Kidney (tissue), 14 donors: ENCODE results near the gene SCN2A. TPM values are rescaled to one million over a fixed set of nuclear protein-coding genes. Genes with fewer than 3 reads are reported as not detected.

Source experiments
- DNase-seq, 5 donors: peaks; one replicate each; pipeline ENCODE4 v3.0.0-alpha.2; 2013 to 2020
- FAIRE-seq: peaks from 2 replicates; lab custom pipeline; 2012; peaks lifted over from hg19 to GRCh38; lab: Jason Lieb, UNC
- H3K27ac ChIP-seq, 2 donors: one replicate each; pipeline ENCODE4 v1.7.0; 2013; ENCODE audit warnings: low read depth in 2 of 2, low read length in 2 of 2, inconsistent platforms in 1 of 2
- H3K27me3 ChIP-seq: one replicate; pipeline ENCODE4 v1.7.1; 2013; ENCODE audit warnings: low read length, inconsistent platforms; ENCODE audit not compliant: control insufficient read depth, insufficient read depth
- H3K36me3 ChIP-seq, 3 donors: one replicate each; pipeline versions ENCODE4 v1.7.0 to v1.7.1; 2013; ENCODE audit warnings: low read length in 3 of 3, control low read depth in 1 of 3, inconsistent platforms in 1 of 3; ENCODE audit not compliant: insufficient read depth in 3 of 3, control insufficient read depth in 2 of 3
- H3K4me1 ChIP-seq, 3 donors: one replicate each; pipeline versions ENCODE4 v1.7.0 to v1.7.1; 2013; ENCODE audit warnings: low read length in 3 of 3, inconsistent platforms in 1 of 3, low read depth in 1 of 3; ENCODE audit not compliant: control insufficient read depth in 2 of 3, insufficient read depth in 2 of 3
- H3K4me3 ChIP-seq, 3 donors: one replicate each; pipeline versions ENCODE4 v1.7.0 to v1.8.1; 2013; ENCODE audit warnings: low read length in 3 of 3, control low read depth in 1 of 3, inconsistent platforms in 1 of 3
- H3K9ac ChIP-seq, 3 donors: one replicate each; pipeline versions ENCODE4 v1.7.0 to v1.7.1; 2013; ENCODE audit warnings: low read length in 3 of 3, control low read depth in 1 of 3, inconsistent platforms in 1 of 3
- H3K9me3 ChIP-seq, 3 donors: one replicate each; pipeline versions ENCODE4 v1.7.0 to v1.7.1; 2013; ENCODE audit warnings: low read length in 3 of 3, control low read depth in 1 of 3, inconsistent platforms in 1 of 3; ENCODE audit not compliant: control insufficient read depth in 2 of 3, insufficient read depth in 1 of 3
- intact Hi-C: fragments of 100-400 bp; cut with DNase I; formaldehyde crosslinking; loops from one replicate; pipeline ENCODE4 v1.11.1; 2022
- polyA plus RNA-seq: library from polyadenylated mRNA; stranded (reverse); fragments of 350-450 nt; fragmentation: Illumina TruSeq; extraction: RNeasy Lipid Tissue Mini Kit (QIAGEN cat#74804); gene quantifications from one replicate; pipeline ENCODE4 v1.2.3, GENCODE V29; 2014; ENCODE audit warnings: low read depth, low replicate concordance; ENCODE audit not compliant: insufficient read depth
- total RNA-seq: library from RNA; stranded (reverse); fragmentation: NEBNext Ultra II Directional; extraction: Animal tissue kit (Norgen Biotek cat#: 25700); gene quantifications from one replicate; pipeline ENCODE4 v1.2.1, GENCODE V29; 2021
- TF ChIP-seq, protein P1 (sequence below): IDR thresholded peaks from 3 replicates; pipeline ENCODE4 v1.5.1; 2012; ENCODE audit warnings: mild to moderate bottlenecking, moderate library complexity, borderline replicate concordance; ENCODE audit not compliant: insufficient read depth; ENCODE audit errors: extremely low read depth
- donor health status: control.
- donor health status: control.
- donor health status: control.
- donor health status: control.
- donor health status: control.
- donor health status: DM: yes; HTN: yes; CAD: no.
- donor health status: Normal renal cell carcinoma (clear cell type).

The SCN2A gene
- total and polyA plus RNA-seq, 2 donors from 2014 or later = 2.7 to 9.9 TPM

DNA sequence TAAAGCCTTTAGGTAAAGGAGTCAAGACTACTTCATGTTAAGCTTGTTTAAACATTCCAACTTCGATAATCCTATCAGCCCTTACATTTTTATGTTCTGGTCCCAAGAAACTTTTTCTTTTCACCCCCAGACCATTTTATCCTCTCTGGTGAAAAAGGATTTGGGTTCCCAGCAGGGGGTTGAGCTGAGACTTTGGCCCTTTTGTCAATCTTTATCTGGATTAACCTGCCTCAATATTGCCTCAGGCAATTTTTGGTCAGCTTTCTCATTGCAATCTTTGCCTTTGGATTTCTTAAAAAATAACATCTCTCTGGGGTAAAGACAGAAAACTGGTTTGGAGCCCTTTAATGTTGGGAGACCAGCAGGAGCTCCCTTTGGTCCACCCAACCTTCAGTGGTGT is 196.4 kb downstream of the SCN2A start:
- H3K27ac ChIP-seq = no peak overlapping the region
- DNase-seq (no peak), FAIRE-seq (no peak)
- no peak overlapping the region for H3K9ac ChIP-seq
- no peaks in the 10 kb centered on the region for H3K27me3 ChIP-seq
- no peaks in the 10 kb centered on the region for H3K36me3 ChIP-seq
- no peak overlapping the region for H3K4me3 ChIP-seq
- TF ChIP-seq, protein P1, sequence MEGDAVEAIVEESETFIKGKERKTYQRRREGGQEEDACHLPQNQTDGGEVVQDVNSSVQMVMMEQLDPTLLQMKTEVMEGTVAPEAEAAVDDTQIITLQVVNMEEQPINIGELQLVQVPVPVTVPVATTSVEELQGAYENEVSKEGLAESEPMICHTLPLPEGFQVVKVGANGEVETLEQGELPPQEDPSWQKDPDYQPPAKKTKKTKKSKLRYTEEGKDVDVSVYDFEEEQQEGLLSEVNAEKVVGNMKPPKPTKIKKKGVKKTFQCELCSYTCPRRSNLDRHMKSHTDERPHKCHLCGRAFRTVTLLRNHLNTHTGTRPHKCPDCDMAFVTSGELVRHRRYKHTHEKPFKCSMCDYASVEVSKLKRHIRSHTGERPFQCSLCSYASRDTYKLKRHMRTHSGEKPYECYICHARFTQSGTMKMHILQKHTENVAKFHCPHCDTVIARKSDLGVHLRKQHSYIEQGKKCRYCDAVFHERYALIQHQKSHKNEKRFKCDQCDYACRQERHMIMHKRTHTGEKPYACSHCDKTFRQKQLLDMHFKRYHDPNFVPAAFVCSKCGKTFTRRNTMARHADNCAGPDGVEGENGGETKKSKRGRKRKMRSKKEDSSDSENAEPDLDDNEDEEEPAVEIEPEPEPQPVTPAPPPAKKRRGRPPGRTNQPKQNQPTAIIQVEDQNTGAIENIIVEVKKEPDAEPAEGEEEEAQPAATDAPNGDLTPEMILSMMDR = no peak
- intact Hi-C loops = no loop called here
- no peaks in the 10 kb centered on the region for H3K9me3 ChIP-seq
- H3K4me1 ChIP-seq = no peaks in the 10 kb centered on the region

DNA sequence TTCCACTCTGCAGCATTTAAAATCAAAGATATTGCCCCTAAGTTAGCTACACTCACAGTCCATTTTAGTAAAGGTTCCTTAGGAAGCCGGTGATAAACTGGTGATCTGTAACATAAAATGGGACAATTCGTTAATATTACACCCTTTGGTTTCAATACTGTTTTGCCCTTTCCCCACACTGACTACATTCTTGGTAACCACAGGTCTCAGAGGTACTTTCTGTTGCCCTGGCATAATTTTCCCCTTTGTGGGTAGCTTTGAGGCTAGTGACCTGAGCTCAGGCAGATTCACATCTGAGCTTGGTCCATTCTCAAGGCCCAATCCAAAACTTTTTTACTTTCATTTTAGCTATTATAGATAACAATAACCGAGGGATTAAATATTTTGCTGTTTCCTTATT is 197.3 kb downstream of the SCN2A start:
- Histone ChIP-seq H3K4me1 (no peaks in the 10 kb centered on the region), H3K4me3 (no peak overlapping the region), H3K27me3 (no peaks in the 10 kb centered on the region), H3K27ac (no peak overlapping the region), H3K36me3 (no peaks in the 10 kb centered on the region), H3K9ac (no peak overlapping the region), H3K9me3 (no peaks in the 10 kb centered on the region)
- no peak for DNase-seq
- no peak for FAIRE-seq
- TF ChIP-seq, protein P1 = no peak
- intact Hi-C loops = no loop called here

DNA sequence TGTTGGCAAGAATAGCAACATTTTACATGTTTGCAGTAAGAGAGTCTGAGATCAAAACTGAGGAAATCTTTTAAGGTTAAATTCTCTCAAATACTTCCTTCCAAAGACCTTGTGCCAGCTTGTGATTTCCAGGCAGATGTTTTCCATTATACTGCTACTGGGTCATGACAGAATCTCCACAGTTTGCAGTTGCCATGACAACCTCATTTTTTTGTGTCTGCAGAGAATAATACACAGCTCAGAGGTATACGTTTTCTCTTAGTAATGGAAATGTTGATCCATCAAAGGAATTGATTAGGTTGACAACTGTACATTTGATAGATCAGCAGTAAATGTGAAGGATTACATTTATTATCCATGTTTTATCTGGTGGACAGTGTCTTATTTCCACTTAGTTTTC is 201.2 kb downstream of the SCN2A start:
- TF ChIP-seq, protein P1 = no peak
- Histone ChIP-seq H3K4me1 (no peaks in the 10 kb centered on the region), H3K9me3 (no peaks in the 10 kb centered on the region), H3K9ac (no peak overlapping the region), H3K4me3 (no peak overlapping the region), H3K36me3 (no peaks in the 10 kb centered on the region), H3K27ac (no peak overlapping the region), H3K27me3 (no peaks in the 10 kb centered on the region)
- DNase-seq = peak in 3 of 5 donors; percentile 40 to 86 (median 80)
- FAIRE-seq = no peak
- intact Hi-C loops = no loop called here

Other genes with a start within 250 kb of the SCN2A start
- gene SCN3A, start 35.4 kb upstream of the SCN2A start, total RNA-seq = 6.3 TPM
- gene SCN3A, start 35.4 kb upstream of the SCN2A start, polyA plus RNA-seq = 0.11 TPM
- gene CSRNP3, start 230.3 kb downstream of the SCN2A start, total RNA-seq = 6.4 TPM
- gene CSRNP3, start 230.3 kb downstream of the SCN2A start, polyA plus RNA-seq = 3.3 TPM